Fibroblast of pulmonary artery (primary cell): ENCODE results near the gene DDX59.

Experiments used
- DNase-seq: peaks from one replicate; pipeline ENCODE4 v3.0.0-alpha.2; 2010; ENCODE audit warnings: low read depth
- H3K4me3 ChIP-seq: replicated peaks from 2 replicates; pipeline ENCODE4 v1.5.1; 2011; ENCODE audit warnings: low read depth, mild to moderate bottlenecking, control low read depth, low read length, moderate library complexity
- TF ChIP-seq, protein P1 (sequence below): IDR thresholded peaks from 2 replicates; pipeline ENCODE4 v1.5.1; 2011; ENCODE audit warnings: mild to moderate bottlenecking, control low read depth, low read length, inconsistent platforms; ENCODE audit errors: missing control alignments

The DDX59 gene

GRCh38 chr1:200625381-200625824 is 44.3 kb downstream of the DDX59 start:
- H3K4me3 ChIP-seq = no peak overlapping the region
- TF ChIP-seq, protein P1, sequence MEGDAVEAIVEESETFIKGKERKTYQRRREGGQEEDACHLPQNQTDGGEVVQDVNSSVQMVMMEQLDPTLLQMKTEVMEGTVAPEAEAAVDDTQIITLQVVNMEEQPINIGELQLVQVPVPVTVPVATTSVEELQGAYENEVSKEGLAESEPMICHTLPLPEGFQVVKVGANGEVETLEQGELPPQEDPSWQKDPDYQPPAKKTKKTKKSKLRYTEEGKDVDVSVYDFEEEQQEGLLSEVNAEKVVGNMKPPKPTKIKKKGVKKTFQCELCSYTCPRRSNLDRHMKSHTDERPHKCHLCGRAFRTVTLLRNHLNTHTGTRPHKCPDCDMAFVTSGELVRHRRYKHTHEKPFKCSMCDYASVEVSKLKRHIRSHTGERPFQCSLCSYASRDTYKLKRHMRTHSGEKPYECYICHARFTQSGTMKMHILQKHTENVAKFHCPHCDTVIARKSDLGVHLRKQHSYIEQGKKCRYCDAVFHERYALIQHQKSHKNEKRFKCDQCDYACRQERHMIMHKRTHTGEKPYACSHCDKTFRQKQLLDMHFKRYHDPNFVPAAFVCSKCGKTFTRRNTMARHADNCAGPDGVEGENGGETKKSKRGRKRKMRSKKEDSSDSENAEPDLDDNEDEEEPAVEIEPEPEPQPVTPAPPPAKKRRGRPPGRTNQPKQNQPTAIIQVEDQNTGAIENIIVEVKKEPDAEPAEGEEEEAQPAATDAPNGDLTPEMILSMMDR = no peak
- DNase-seq = no peak

- DNase-seq = no peak
- no peak overlapping the region for H3K4me3 ChIP-seq
- TF ChIP-seq, protein P1 = no peak
Observed at GRCh38 chr1:200624679-200625335, 44.9 kb downstream of the DDX59 start.

DNA sequence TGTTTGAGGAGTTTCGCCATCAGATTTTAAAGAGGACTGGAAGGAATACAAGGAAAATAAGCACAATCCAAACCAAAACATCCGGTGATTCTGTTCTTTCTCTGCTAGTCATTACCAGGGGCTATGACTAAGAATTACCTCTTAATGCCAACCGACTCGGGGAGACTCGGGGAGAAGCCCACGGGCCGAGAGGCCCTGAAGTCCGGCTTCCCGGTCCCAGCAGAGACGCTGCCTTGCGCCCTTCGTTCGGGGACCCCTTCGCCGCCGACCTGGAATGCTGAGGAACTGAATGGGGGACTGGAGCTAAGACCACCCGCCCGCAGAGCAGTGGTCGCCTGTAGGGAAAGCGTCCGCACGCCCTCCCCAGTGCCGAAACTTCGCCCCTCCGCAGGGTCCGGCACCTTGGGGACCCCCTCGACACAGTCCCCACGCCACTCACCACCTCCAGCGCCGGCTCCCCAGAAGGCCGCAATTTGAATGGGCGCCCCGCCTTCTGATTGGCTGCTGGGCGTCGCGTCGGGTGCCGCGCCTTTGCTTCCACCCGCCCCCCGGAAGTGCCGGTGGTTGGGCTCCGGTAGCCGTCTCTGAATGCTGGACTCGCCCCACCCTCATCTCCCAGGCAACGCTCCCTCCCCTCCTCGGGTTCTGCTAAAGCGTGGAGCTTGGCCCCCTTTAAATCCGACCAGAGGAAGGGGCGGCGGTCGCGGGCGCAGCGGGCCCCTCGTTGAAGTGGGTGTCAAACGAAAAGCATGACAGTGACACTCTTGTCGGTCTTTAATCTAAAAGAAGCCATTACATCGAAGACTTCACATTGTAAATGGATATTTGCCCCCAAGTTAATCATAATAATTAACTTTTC is 49.2 kb downstream of the DDX59 start, which contains the start of gene KIF14:
KIF14 (minus strand) TSS at position 479 of the 859 bp plus-strand sequence. CDS start 2,028 bp downstream, outside the sequence.
- H3K4me3 ChIP-seq = peak within 1 kb of the TSS; percentile 84
- DNase-seq = peak; percentile 88
- TF ChIP-seq, protein P1 = no peak

GRCh38 chr1:200619894-200620272 is 49.8 kb downstream of the DDX59 start:
- no peak for DNase-seq
- H3K4me3 ChIP-seq = peak overlapping the region; percentile 84
- TF ChIP-seq, protein P1 = no peak

GRCh38 chr1:200610846-200611245 is 58.9 kb downstream of the DDX59 start:
- DNase-seq = no peak
- TF ChIP-seq, protein P1 = no peak
- no peak overlapping the region for H3K4me3 ChIP-seq

- H3K4me3 ChIP-seq = no peak overlapping the region
- TF ChIP-seq, protein P1 = no peak
- no peak for DNase-seq
Observed at GRCh38 chr1:200602632-200603031, 67.1 kb downstream of the DDX59 start.
